Hepatocyte (in vitro differentiated cells): ENCODE measurements around the gene TRNP1. TPM values are rescaled to one million over a fixed set of nuclear protein-coding genes. Genes with fewer than 3 reads are reported as not detected.

Experiments
- DNase-seq: peaks from one replicate; pipeline ENCODE4 v3.0.0-alpha.2; 2016; ENCODE audit warnings: low spot score
- H2AFZ ChIP-seq: fragments of 200-600 bp; sonication (generic); 2 replicates; pipeline ENCODE4 v1.6.0; 2016; ENCODE audit warnings: antibody characterized with exemption, mild to moderate bottlenecking
- H3K27ac ChIP-seq: fragments of 200-600 bp; sonication (generic); 2 replicates; pipeline ENCODE4 v1.5.1; 2016; ENCODE audit warnings: mild to moderate bottlenecking
- H3K27me3 ChIP-seq: fragments of 200-600 bp; sonication (generic); 2 replicates; pipeline ENCODE4 v1.6.1; 2016
- H3K36me3 ChIP-seq: fragments of 200-600 bp; sonication (generic); replicated peaks from 2 replicates; pipeline ENCODE4 v1.5.1; 2016; ENCODE audit warnings: low read depth; ENCODE audit not compliant: insufficient read depth
- H3K4me1 ChIP-seq: fragments of 200-600 bp; sonication (generic); 2 replicates; pipeline ENCODE4 v1.5.1; 2016; ENCODE audit warnings: mild to moderate bottlenecking, moderate library complexity; ENCODE audit not compliant: insufficient read depth
- H3K4me2 ChIP-seq: fragments of 200-600 bp; sonication (generic); 2 replicates; pipeline ENCODE4 v1.6.0; 2016
- H3K4me3 ChIP-seq: fragments of 200-600 bp; sonication (generic); 2 replicates; pipeline ENCODE4 v1.5.1; 2016; ENCODE audit warnings: mild to moderate bottlenecking
- H3K79me2 ChIP-seq: fragments of 200-600 bp; sonication (generic); 2 replicates; pipeline ENCODE4 v1.6.0; 2017; ENCODE audit warnings: mild to moderate bottlenecking
- H3K9me2 ChIP-seq: fragments of 200-600 bp; sonication (generic); replicated peaks from 2 replicates; pipeline ENCODE4 v1.6.0; 2017; ENCODE audit warnings: mild to moderate bottlenecking; ENCODE audit not compliant: insufficient read depth
- H3K9me3 ChIP-seq: fragments of 200-600 bp; sonication (generic); 2 replicates; pipeline ENCODE4 v1.5.1; 2016; ENCODE audit warnings: low read depth, mild to moderate bottlenecking
- H4K20me1 ChIP-seq: fragments of 200-600 bp; sonication (generic); 2 replicates; pipeline ENCODE4 v1.6.0; 2016; ENCODE audit warnings: mild to moderate bottlenecking; ENCODE audit not compliant: insufficient read depth, poor library complexity, severe bottlenecking
- EZH2 ChIP-seq: fragments of 200-600 bp; sonication (generic); IDR thresholded peaks from 2 replicates; pipeline ENCODE4 v1.6.1; 2016; ENCODE audit warnings: antibody characterized with exemption, mild to moderate bottlenecking, borderline replicate concordance
- EZH2phosphoT487 ChIP-seq: fragments of 200-600 bp; sonication (generic); IDR thresholded peaks from one replicate; pipeline ENCODE4 v1.6.1; 2018; ENCODE audit warnings: antibody characterized with exemption, mild to moderate bottlenecking, low read depth, moderate library complexity; ENCODE audit not compliant: unreplicated experiment, severe bottlenecking
- WGBS: methylation state at CpG from one replicate; pipeline ENCODE4 v1.1.6; 2016; ENCODE audit warnings: low lambda C conversion rate; ENCODE audit errors: missing lambda C conversion rate; 5-methylcytosine and 5-hydroxymethylcytosine counted together
- polyA plus RNA-seq: library from polyadenylated mRNA; unstranded; fragments of >200 nt; fragmentation: Nextera tagmentation; extraction: Ambion mirVana; gene quantifications from 2 replicates; pipeline ENCODE4 v1.2.1, GENCODE V29; 2016
- total RNA-seq: library from RNA; depleted of rRNA; stranded (reverse); fragments of >200 nt; gene quantifications from 2 replicates; pipeline ENCODE4 v1.2.3, GENCODE V29; 2014
- TF ChIP-seq, protein P1 (sequence below): fragments of 200-600 bp; sonication (generic); IDR thresholded peaks from 2 replicates; pipeline ENCODE4 v1.5.1; 2016; ENCODE audit warnings: antibody characterized with exemption, mild to moderate bottlenecking; ENCODE audit not compliant: poor library complexity

TRNP1 gene
- total and polyA plus RNA-seq, 2 experiments from 2014 or later: 67.4 to 137 TPM

DNA sequence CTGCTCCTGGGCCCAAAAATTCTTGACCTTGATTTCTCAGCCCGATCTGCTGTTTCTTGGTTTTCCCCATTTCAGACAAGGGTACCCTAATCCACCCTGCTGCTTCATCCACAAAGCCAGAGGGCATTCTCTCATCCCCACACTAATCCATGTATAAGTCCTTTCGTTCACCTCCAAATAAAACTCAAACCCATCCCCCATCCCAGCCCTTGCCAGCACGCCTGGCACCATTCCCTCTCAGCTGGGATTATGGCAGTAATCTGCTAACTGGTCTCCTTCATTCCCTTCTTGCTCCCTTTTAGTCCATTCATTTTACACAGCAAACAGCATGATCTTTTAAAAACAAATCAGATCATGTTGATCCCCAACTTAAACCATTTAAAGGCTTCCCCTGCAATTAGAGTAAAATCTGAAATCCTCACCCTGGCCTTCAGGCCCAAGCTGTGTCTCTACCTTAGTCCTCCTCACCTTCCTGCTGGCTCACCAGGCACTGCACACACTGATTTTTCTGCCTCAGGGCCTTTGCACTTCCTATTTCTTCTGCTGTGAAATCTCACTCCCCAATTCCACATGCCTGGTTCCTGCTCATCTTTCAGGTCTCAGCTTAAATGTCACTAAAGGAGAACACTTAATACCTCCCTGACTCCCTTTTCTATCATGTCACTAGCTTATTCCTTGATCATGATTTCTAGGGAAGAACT, 12.2 kb upstream of the TRNP1 start:
- no peak overlapping the region for H3K4me3 ChIP-seq
- H3K4me1 ChIP-seq: peaks cover 4% of the 10 kb centered on the region
- no peaks in the 10 kb centered on the region for H4K20me1 ChIP-seq
- no peaks in the 10 kb centered on the region for H3K36me3 ChIP-seq
- H3K27ac ChIP-seq: no peak overlapping the region
- 88% methylated on average over 3 of the region's 3 CpGs for WGBS
- no peak for TF ChIP-seq EZH2
- no peak for TF ChIP-seq EZH2phosphoT487
- TF ChIP-seq, protein P1, sequence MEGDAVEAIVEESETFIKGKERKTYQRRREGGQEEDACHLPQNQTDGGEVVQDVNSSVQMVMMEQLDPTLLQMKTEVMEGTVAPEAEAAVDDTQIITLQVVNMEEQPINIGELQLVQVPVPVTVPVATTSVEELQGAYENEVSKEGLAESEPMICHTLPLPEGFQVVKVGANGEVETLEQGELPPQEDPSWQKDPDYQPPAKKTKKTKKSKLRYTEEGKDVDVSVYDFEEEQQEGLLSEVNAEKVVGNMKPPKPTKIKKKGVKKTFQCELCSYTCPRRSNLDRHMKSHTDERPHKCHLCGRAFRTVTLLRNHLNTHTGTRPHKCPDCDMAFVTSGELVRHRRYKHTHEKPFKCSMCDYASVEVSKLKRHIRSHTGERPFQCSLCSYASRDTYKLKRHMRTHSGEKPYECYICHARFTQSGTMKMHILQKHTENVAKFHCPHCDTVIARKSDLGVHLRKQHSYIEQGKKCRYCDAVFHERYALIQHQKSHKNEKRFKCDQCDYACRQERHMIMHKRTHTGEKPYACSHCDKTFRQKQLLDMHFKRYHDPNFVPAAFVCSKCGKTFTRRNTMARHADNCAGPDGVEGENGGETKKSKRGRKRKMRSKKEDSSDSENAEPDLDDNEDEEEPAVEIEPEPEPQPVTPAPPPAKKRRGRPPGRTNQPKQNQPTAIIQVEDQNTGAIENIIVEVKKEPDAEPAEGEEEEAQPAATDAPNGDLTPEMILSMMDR: no peak
- no peaks in the 10 kb centered on the region for H3K9me2 ChIP-seq
- no peaks in the 10 kb centered on the region for H3K79me2 ChIP-seq
- H3K9me3 ChIP-seq: no peaks in the 10 kb centered on the region
- H2AFZ ChIP-seq: no peak overlapping the region
- H3K27me3 ChIP-seq: no peaks in the 10 kb centered on the region
- H3K4me2 ChIP-seq: no peak overlapping the region
- no peak for DNase-seq

DNA sequence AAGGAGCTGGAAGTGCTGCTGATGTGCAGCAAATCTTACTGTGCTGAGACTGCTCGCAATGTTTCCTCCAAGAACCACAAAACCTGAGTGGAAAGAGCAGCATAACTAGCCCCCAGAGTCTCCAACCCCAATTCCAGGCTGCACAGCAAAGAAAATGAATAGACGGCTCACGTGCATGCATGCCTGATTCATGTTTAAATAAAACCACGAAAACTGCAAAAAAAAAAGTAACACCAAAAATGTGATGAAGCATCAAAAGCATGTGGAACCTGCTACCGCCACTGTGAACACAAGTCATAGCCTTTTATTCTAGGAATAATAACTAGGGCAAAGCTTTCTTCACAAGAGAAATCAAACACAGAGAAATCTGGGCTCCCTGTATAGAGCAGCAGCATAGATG, 9.6 kb upstream of the TRNP1 start:
- no peak for TF ChIP-seq EZH2phosphoT487
- TF ChIP-seq, protein P1: no peak
- TF ChIP-seq EZH2: no peak
- WGBS: 85% methylated on average over 5 of the region's 5 CpGs
- no peak overlapping the region for H3K4me3 ChIP-seq

DNA sequence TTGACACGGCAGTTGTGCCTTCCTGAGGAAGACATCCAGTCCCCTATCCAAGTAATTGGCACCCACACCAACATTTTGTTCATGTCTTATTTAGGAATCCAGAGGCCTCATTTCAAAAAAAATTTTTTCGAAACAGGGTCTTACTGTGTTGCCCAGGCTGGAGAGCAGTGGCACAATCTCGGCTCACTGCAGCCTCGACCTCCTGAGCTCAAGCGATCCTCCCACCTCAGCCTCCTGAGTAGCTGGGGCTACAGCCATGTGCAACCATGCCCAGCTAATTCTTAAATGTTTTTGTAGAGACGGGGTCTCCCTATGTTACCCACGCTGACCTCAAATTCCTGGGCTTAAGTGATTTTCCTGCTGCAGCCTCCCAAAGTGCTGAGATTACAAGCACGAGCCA, 9.2 kb upstream of the TRNP1 start:
- H3K4me3 ChIP-seq: no peak overlapping the region
- H3K9me3 ChIP-seq: no peaks in the 10 kb centered on the region
- TF ChIP-seq EZH2 (no peak), EZH2phosphoT487 (no peak)
- TF ChIP-seq, protein P1: no peak
- H3K27me3 ChIP-seq: no peaks in the 10 kb centered on the region
- H3K36me3 ChIP-seq: no peaks in the 10 kb centered on the region
- no peak overlapping the region for H3K4me2 ChIP-seq
- no peaks in the 10 kb centered on the region for H3K4me1 ChIP-seq
- no peak overlapping the region for H2AFZ ChIP-seq
- H3K79me2 ChIP-seq: no peaks in the 10 kb centered on the region
- WGBS: 83% methylated on average over 8 of the region's 8 CpGs
- no peaks in the 10 kb centered on the region for H4K20me1 ChIP-seq
- no peak overlapping the region for H3K27ac ChIP-seq
- H3K9me2 ChIP-seq: no peaks in the 10 kb centered on the region
- no peak for DNase-seq

More for the DNA sequence above, 9.6 kb upstream of the TRNP1 start:
- Histone ChIP-seq H2AFZ (no peak overlapping the region), H3K36me3 (no peaks in the 10 kb centered on the region), H4K20me1 (no peaks in the 10 kb centered on the region), H3K4me2 (no peak overlapping the region), H3K9me2 (no peaks in the 10 kb centered on the region), H3K79me2 (no peaks in the 10 kb centered on the region), H3K9me3 (no peaks in the 10 kb centered on the region), H3K27me3 (no peaks in the 10 kb centered on the region), H3K27ac (no peak overlapping the region), H3K4me1 (no peaks in the 10 kb centered on the region)
- no peak for DNase-seq
